ENCODE results near the gene MAN1A2. TPM values are rescaled to one million over a fixed set of nuclear protein-coding genes. Genes with fewer than 3 reads are reported as not detected.
A peak's percentile ranks its signal among the peaks of the same experiment; 100 is the strongest.
"Not testable (repeated sequence)": the region's sequence is repeated elsewhere in the genome, so short reads cannot be mapped to it uniquely, and the experiment has no call there.

MAN1A2 gene
- total RNA-seq, 5 donors from 2014 or later (not counting 1 experiment from before 2014, with no cell fraction given): 43.3 to 64.4 (median 51.4) TPM

DNA sequence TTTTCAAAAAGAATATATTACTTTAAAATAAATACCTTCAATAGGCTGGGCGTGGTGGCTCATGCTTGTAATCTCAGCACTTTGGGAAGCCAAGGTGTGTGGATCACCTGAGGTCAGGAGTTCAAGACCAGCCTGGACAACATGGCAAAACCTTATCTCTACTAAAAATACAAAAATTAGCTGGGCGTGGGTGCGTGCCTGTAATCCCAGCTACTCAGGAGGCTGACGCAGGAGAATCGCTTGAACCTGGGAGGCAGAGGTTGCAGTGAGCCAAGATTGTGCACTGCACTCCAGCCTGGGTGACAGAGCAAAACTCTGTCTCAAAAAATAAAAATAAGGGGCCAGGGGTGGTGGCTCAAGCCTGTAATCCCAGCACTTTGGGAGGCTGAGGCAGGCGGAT, 41.2 kb upstream of the MAN1A2 start:
- DNase-seq; H3K4me3 ChIP-seq (ENCODE audit: control insufficient read depth in 1 of 2, extremely low read depth in 1 of 2, low read length in 1 of 2); H3K36me3 Mint-ChIP-seq; H3K27me3 ChIP-seq (replicated peaks in 1 of 2; ENCODE audit: control insufficient read depth in 2 of 2, extremely low read depth in 1 of 2, insufficient read depth in 2 of 2, low read length in 1 of 2); POLR2A ChIA-PET; H3K36me3 ChIP-seq (ENCODE audit: control insufficient read depth in 2 of 2, extremely low read depth in 1 of 2, insufficient read depth in 1 of 2, low read length in 1 of 2); H3K27ac ChIP-seq (ENCODE audit: low read length); H3K9me3 Mint-ChIP-seq; H3K4me3 Mint-ChIP-seq; H3K4me1 Mint-ChIP-seq; ATAC-seq (replicated peaks in 1 of 4); H3K27ac Mint-ChIP-seq; H3K9me3 ChIP-seq; H3K4me1 ChIP-seq (ENCODE audit: control insufficient read depth in 1 of 2, extremely low read depth in 1 of 2, insufficient read depth in 2 of 2, low read length in 2 of 2); CTCF ChIA-PET: not testable (repeated sequence)
- peaks cover 28 to 30% of the 10 kb centered on the region in 2 donors for H3K27me3 Mint-ChIP-seq
- WGBS (ENCODE audit: insufficient coverage): 100% methylated on average over 4 of the region's 6 CpGs

DNA sequence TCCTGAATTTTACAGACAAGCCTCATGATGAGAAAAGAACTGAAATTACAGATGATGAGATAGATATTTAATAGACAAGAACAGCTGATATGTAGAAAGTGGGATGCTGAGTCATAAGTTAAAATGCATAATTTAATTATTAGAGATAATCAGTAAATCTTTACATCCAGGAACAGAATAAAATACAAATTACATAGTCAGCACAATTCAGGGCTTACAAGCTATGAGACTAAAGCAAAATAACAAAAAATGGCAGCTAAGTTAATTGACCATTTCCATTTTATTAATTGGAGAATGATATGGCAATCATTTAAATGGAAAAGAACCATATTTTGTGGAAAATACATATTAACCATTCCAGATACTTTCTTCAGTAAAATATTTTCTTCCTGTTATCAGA, 40.2 kb upstream of the MAN1A2 start:
- Histone ChIP-seq H3K27ac (ENCODE audit: low read length) (no peak overlapping the region), H3K4me3 (ENCODE audit: control insufficient read depth in 1 of 2, extremely low read depth in 1 of 2, low read length in 1 of 2) (no peak overlapping the region), H3K4me1 (ENCODE audit: control insufficient read depth in 1 of 2, extremely low read depth in 1 of 2, insufficient read depth in 2 of 2, low read length in 2 of 2) (no peaks in the 10 kb centered on the region), H3K36me3 (ENCODE audit: control insufficient read depth in 2 of 2, extremely low read depth in 1 of 2, insufficient read depth in 1 of 2, low read length in 1 of 2) (no peaks in the 10 kb centered on the region), H3K9me3 (no peaks in the 10 kb centered on the region), H3K27me3 (replicated peaks in 1 of 2; ENCODE audit: control insufficient read depth in 2 of 2, extremely low read depth in 1 of 2, insufficient read depth in 2 of 2, low read length in 1 of 2) (peaks cover 0 to 6% of the 10 kb centered on the region in 2 experiments)
- ChIA-PET POLR2A (no interaction called here), CTCF (no interaction called here)
- no peaks in the 10 kb centered on the region for H3K36me3 Mint-ChIP-seq
- peaks cover 0 to 3% (median 0%) of the 10 kb centered on the region in 3 donors for H3K9me3 Mint-ChIP-seq
- no peaks in the 10 kb centered on the region for H3K4me1 Mint-ChIP-seq
- peaks cover 24 to 26% of the 10 kb centered on the region in 2 donors for H3K27me3 Mint-ChIP-seq
- no peak overlapping the region for H3K27ac Mint-ChIP-seq
- DNase-seq (no peak), ATAC-seq (replicated peaks in 1 of 4) (no peak)
- H3K4me3 Mint-ChIP-seq: no peak overlapping the region

DNA sequence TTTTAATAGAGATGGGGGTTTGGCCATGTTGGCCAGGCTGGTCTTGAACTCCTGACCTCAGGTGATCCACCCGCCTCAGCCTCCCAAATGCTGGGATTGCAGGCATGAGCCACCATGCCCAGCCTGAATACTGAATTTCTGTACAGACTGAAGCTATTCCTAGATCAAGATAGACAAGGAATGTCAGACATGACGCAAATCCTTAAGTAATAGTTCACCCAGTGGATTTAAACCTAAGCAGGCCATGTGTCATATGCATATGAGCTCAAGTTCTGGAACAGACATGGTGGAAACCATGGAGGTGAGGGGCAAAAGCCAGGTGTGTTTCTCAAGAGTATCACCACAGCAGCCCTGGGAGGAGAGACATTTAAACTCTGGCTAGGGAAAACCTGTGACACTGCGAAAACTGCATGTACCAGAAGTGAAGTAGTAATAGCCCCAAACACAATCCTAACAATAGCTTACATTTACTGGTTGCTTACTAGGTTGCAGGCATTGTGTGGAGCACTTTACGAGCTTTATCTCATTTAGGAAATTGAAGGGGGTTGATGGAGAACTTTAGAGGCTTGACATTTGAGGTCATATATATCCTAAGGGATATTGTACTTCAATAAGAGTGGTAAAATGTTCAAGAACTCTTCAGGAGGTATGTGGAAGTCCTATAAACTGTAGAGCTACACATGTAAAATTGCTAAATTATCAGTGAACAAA, 31.7 kb upstream of the MAN1A2 start:
- ATAC-seq (replicated peaks in 1 of 4) (no peak), DNase-seq (no peak)
- Mint-ChIP-seq H3K4me1 (peaks cover 10% of the 10 kb centered on the region in 3 donors), H3K27me3 (peaks cover 0 to 4% of the 10 kb centered on the region in 2 donors), H3K4me3 (no peak overlapping the region), H3K27ac (no peak overlapping the region), H3K9me3 (no peaks in the 10 kb centered on the region), H3K36me3 (no peaks in the 10 kb centered on the region)
- H3K27me3 ChIP-seq (replicated peaks in 1 of 2; ENCODE audit: control insufficient read depth in 2 of 2, extremely low read depth in 1 of 2, insufficient read depth in 2 of 2, low read length in 1 of 2): peaks cover 0 to 3% of the 10 kb centered on the region in 2 experiments
- no peaks in the 10 kb centered on the region for H3K4me1 ChIP-seq (ENCODE audit: control insufficient read depth in 1 of 2, extremely low read depth in 1 of 2, insufficient read depth in 2 of 2, low read length in 2 of 2)
- 100% methylated on average over 1 of the region's 4 CpGs for WGBS (ENCODE audit: insufficient coverage)
- no peaks in the 10 kb centered on the region for H3K9me3 ChIP-seq
- no peak overlapping the region for H3K4me3 ChIP-seq (ENCODE audit: control insufficient read depth in 1 of 2, extremely low read depth in 1 of 2, low read length in 1 of 2)
- POLR2A ChIA-PET: interaction anchor here in 1 of 2 donors (0.6 kb wide), 2 partner anchors 58 to 322 kb away, joined by 3 to 4 read pairs; no protein-coding TSS in a partner anchor
- no peak overlapping the region for H3K27ac ChIP-seq (ENCODE audit: low read length)
- CTCF ChIA-PET: interaction anchor here in 1 of 2 donors (0.6 to 0.7 kb wide), 2 partner anchors 28 to 355 kb away, joined by 3 to 4 read pairs; no protein-coding TSS in a partner anchor
- H3K36me3 ChIP-seq (ENCODE audit: control insufficient read depth in 2 of 2, extremely low read depth in 1 of 2, insufficient read depth in 1 of 2, low read length in 1 of 2): no peaks in the 10 kb centered on the region

DNA sequence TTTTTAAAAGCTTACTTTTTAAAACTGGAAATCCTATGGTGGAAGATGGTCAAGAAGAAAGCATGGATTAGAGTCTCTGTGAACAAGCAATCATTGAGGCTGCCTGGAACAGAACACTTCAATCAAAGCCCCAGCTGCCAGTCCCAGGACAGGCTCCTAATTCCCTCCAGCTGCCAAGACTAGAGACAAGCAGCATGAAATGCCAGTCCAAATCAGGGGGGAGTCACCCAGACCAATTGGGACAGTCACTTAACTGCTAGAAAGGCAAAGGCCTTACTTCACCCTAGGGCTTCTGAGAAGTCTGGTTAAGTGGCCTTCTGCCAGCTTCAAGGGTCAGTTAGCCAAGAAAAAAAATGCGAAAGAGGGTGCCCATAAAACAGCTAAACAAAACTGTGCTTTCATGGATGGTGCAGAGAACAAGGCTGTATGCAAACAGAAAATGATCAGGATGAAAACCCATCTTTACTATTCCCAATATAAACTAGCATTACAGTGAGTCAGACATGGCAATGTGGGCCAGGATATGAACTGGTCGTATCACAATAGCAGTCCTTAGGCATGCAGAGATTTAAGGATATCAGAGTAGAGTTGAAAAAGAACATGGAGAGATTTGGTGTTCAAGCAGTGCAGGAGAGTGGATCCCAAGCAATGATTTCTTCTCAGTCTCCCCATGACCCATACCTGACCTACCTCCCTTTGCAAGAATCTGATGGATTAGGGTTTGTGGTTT, 31.0 kb upstream of the MAN1A2 start:
- Histone ChIP-seq H3K4me1 (ENCODE audit: control insufficient read depth in 1 of 2, extremely low read depth in 1 of 2, insufficient read depth in 2 of 2, low read length in 2 of 2) (no peaks in the 10 kb centered on the region), H3K9me3 (no peaks in the 10 kb centered on the region), H3K36me3 (ENCODE audit: control insufficient read depth in 2 of 2, extremely low read depth in 1 of 2, insufficient read depth in 1 of 2, low read length in 1 of 2) (no peaks in the 10 kb centered on the region), H3K27ac (ENCODE audit: low read length) (no peak overlapping the region), H3K27me3 (replicated peaks in 1 of 2; ENCODE audit: control insufficient read depth in 2 of 2, extremely low read depth in 1 of 2, insufficient read depth in 2 of 2, low read length in 1 of 2) (peaks cover 0 to 3% of the 10 kb centered on the region in 2 experiments), H3K4me3 (ENCODE audit: control insufficient read depth in 1 of 2, extremely low read depth in 1 of 2, low read length in 1 of 2) (no peak overlapping the region)
- WGBS (ENCODE audit: insufficient coverage): no CpG with 5 or more reads among the region's 2 CpGs
- no peak for DNase-seq
- ChIA-PET POLR2A (interaction anchor here in 1 of 2 donors (0.6 kb wide), 1 partner anchor 57 kb away, joined by 4 read pairs; no protein-coding TSS in a partner anchor), CTCF (no interaction called here)
- Mint-ChIP-seq H3K36me3 (no peaks in the 10 kb centered on the region), H3K4me3 (no peak overlapping the region), H3K9me3 (no peaks in the 10 kb centered on the region), H3K27ac (no peak overlapping the region), H3K27me3 (peaks cover 0 to 4% of the 10 kb centered on the region in 2 donors), H3K4me1 (peaks cover 10 to 14% (median 11%) of the 10 kb centered on the region in 3 donors)
- no peak for ATAC-seq (replicated peaks in 1 of 4)

DNA sequence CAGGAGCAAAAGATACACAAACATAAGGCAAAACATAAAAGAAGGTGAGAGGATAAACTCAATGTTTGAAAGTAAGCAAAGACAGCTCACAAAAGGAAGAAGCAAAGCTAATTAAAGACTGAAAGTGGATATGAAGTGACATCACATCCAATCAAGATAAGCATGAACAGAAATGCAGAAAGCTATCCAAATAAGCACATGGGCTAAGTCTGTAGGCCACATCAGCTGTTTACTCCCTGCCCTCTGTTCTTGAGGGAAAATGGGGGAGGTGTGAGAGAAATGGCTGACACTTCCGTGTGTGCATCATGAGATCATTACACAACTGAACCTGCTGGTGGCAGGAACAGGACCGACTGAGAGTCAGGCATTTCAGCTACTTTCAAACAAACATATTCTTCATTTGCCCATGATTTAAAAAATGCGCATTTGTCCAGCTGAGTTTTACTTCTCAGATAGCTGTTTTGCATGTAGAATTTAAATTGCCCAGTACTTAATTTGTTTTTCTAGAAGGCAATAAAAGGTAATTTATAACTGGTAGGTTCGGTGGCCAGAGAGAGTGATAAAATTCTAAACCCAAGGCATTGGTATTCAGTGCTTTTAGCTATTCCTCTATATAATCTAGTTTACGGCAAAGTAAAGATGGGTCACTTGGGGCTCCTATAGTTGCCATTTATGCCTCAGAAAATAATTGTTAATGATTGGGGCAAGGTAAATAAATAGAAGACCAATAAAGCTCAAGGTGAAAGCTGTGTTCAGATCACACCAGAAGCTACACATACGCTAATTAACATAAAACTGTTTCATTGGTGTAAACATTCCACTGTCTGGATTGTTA, 27.2 kb upstream of the MAN1A2 start:
- H3K27ac ChIP-seq (ENCODE audit: low read length): no peak overlapping the region
- CTCF ChIA-PET: interaction anchor here (0.7 to 1.1 kb wide), 4 partner anchors 9 to 416 kb away, joined by 3 to 5 read pairs (median 4); no protein-coding TSS in a partner anchor
- ATAC-seq (replicated peaks in 1 of 4) (peak; percentile 41 to 84 (median 62)), DNase-seq (peak in 23 of 35 experiments; percentile 1 to 55 (median 13))
- no peaks in the 10 kb centered on the region for H3K36me3 Mint-ChIP-seq
- no peaks in the 10 kb centered on the region for H3K36me3 ChIP-seq (ENCODE audit: control insufficient read depth in 2 of 2, extremely low read depth in 1 of 2, insufficient read depth in 1 of 2, low read length in 1 of 2)
- POLR2A ChIA-PET: interaction anchor here in 1 of 2 donors (1.2 kb wide), 1 partner anchor 63 kb away, joined by 3 read pairs; no protein-coding TSS in a partner anchor
- 73% methylated on average over 3 of the region's 6 CpGs for WGBS (ENCODE audit: insufficient coverage)
- H3K27me3 ChIP-seq (replicated peaks in 1 of 2; ENCODE audit: control insufficient read depth in 2 of 2, extremely low read depth in 1 of 2, insufficient read depth in 2 of 2, low read length in 1 of 2): peaks cover 0 to 3% of the 10 kb centered on the region in 2 experiments
- no peak overlapping the region for H3K4me3 ChIP-seq (ENCODE audit: control insufficient read depth in 1 of 2, extremely low read depth in 1 of 2, low read length in 1 of 2)
- no peaks in the 10 kb centered on the region for H3K9me3 ChIP-seq
- peaks cover 0 to under 1% of the 10 kb centered on the region in 2 donors for H3K27me3 Mint-ChIP-seq
- H3K4me1 ChIP-seq (ENCODE audit: control insufficient read depth in 1 of 2, extremely low read depth in 1 of 2, insufficient read depth in 2 of 2, low read length in 2 of 2): peaks cover 0 to 2% of the 10 kb centered on the region in 2 experiments
- no peaks in the 10 kb centered on the region for H3K9me3 Mint-ChIP-seq
- H3K4me1 Mint-ChIP-seq: peaks cover 21 to 32% (median 27%) of the 10 kb centered on the region in 3 donors
- H3K27ac Mint-ChIP-seq: peak overlapping the region in 1 of 2 donors; percentile 45
- no peak overlapping the region for H3K4me3 Mint-ChIP-seq

DNA sequence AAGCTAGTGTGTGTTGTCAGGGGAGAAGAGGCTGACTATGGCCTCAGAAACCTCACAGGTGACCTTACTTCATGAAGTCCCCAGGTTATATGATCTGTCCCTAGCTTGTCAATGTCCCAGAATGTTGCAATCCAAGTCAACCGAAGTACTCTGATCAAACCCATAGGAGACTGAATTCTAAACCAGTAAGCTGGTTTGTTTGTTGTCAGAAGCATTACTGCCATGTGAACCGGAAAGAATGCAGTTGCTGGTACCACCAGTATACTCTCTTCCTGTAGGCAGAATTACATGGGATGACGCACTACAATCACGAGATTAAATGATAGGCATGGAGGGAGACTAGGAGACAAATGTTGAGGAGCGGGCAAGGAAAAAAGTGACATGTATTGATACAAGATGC, 26.1 kb upstream of the MAN1A2 start:
- no peak overlapping the region for H3K4me3 Mint-ChIP-seq
- H3K36me3 Mint-ChIP-seq: no peaks in the 10 kb centered on the region
- ATAC-seq (replicated peaks in 1 of 4) (no peak), DNase-seq (no peak)
- peaks cover 21 to 32% (median 29%) of the 10 kb centered on the region in 3 donors for H3K4me1 Mint-ChIP-seq
- Histone ChIP-seq H3K36me3 (ENCODE audit: control insufficient read depth in 2 of 2, extremely low read depth in 1 of 2, insufficient read depth in 1 of 2, low read length in 1 of 2) (no peaks in the 10 kb centered on the region), H3K4me3 (ENCODE audit: control insufficient read depth in 1 of 2, extremely low read depth in 1 of 2, low read length in 1 of 2) (no peak overlapping the region), H3K27ac (ENCODE audit: low read length) (no peak overlapping the region), H3K27me3 (replicated peaks in 1 of 2; ENCODE audit: control insufficient read depth in 2 of 2, extremely low read depth in 1 of 2, insufficient read depth in 2 of 2, low read length in 1 of 2) (peaks cover 0 to 3% of the 10 kb centered on the region in 2 experiments), H3K9me3 (no peaks in the 10 kb centered on the region), H3K4me1 (ENCODE audit: control insufficient read depth in 1 of 2, extremely low read depth in 1 of 2, insufficient read depth in 2 of 2, low read length in 2 of 2) (peaks cover 0 to 2% of the 10 kb centered on the region in 2 experiments)
- CTCF ChIA-PET: no interaction called here
- no peaks in the 10 kb centered on the region for H3K9me3 Mint-ChIP-seq
- H3K27me3 Mint-ChIP-seq: peaks cover 0 to 3% of the 10 kb centered on the region in 2 donors
- POLR2A ChIA-PET: interaction anchor here in 1 of 2 donors (1.2 kb wide), 1 partner anchor 62 kb away, joined by 3 read pairs; no protein-coding TSS in a partner anchor
- no peak overlapping the region for H3K27ac Mint-ChIP-seq
- WGBS (ENCODE audit: insufficient coverage): 84% methylated on average over 2 of the region's 5 CpGs
